Panc1 (cell line): Measurements from ENCODE around the gene IGSF23. TPM values are rescaled to one million over a fixed set of nuclear protein-coding genes. Genes with fewer than 3 reads are reported as not detected.

ENCODE experiments used
- ATAC-seq: fragments of 200-7000 bp; cut with Tn5 transposase; 2 replicates; pipeline ENCODE4 v1.9.1; 2020; ENCODE audit warnings: mild to moderate bottlenecking, moderate library complexity
- BruUV-seq: library from RNA; stranded (reverse); fragments of 400-500 nt; replicated peaks from 2 replicates; lab custom pipeline; 2021; lab: Mats Ljungman, UMichigan
- CTCF ChIA-PET: fragments of 300-600 bp; sonication (Branson Sonifier 250); formaldehyde crosslinking; loops from one replicate; lab custom pipeline; 2022; ENCODE audit warnings: antibody characterized with exemption; lab: Charles Lee
- POLR2A ChIA-PET: fragments of 300-600 bp; sonication (Branson Sonifier 250); formaldehyde crosslinking; loops from one replicate; lab custom pipeline; 2022; ENCODE audit warnings: antibody characterized with exemption; lab: Charles Lee
- DNase-seq: peaks from one replicate; pipeline ENCODE4 v3.0.0-alpha.2; 2010; ENCODE audit warnings: low read depth, low spot score
- H3K27ac ChIP-seq: 2 replicates; pipeline ENCODE4 v1.5.1; 2011; ENCODE audit warnings: mild to moderate bottlenecking, low read length, inconsistent platforms
- H3K27me3 ChIP-seq: fragments of 200-500 bp; sonication (Bioruptor generic); 2 replicates; pipeline ENCODE4 v1.6.0; 2014; ENCODE audit warnings: low read length, inconsistent platforms; ENCODE audit not compliant: control insufficient read depth, insufficient read depth
- H3K36me3 ChIP-seq: fragments of 200-500 bp; sonication (Bioruptor generic); 2 replicates; pipeline ENCODE4 v1.5.1; 2014; ENCODE audit warnings: inconsistent platforms, mild to moderate bottlenecking, low read length, moderate library complexity; ENCODE audit not compliant: control insufficient read depth, insufficient read depth
- H3K4me1 ChIP-seq: 2 replicates; pipeline ENCODE4 v1.5.1; 2011; ENCODE audit warnings: inconsistent platforms, mild to moderate bottlenecking, low read length, moderate library complexity; ENCODE audit not compliant: control insufficient read depth, insufficient read depth
- H3K4me3 ChIP-seq, 2 experiments: 2 replicates each; pipeline ENCODE4 v1.5.1; 2011 to 2012; ENCODE audit warnings: low read depth in 2 of 2, low read length in 2 of 2, mild to moderate bottlenecking in 2 of 2, inconsistent platforms in 1 of 2, moderate library complexity in 1 of 2
- H3K9me3 ChIP-seq: fragments of 200-500 bp; sonication (Bioruptor generic); 2 replicates; pipeline ENCODE4 v1.5.1; 2014; ENCODE audit warnings: low read depth, mild to moderate bottlenecking, inconsistent platforms, low read length, moderate library complexity; ENCODE audit not compliant: control insufficient read depth, insufficient read depth
- POLR2AphosphoS5 ChIP-seq: IDR thresholded peaks from 2 replicates; pipeline ENCODE4 v1.6.1; 2012; ENCODE audit warnings: mild to moderate bottlenecking, low read depth, low read length, moderate library complexity
- SIN3A ChIP-seq: IDR thresholded peaks from 2 replicates; pipeline ENCODE4 v1.6.1; 2012; ENCODE audit warnings: low read depth, mild to moderate bottlenecking, low read length, moderate library complexity, borderline replicate concordance; ENCODE audit not compliant: insufficient read depth
- TCF7L2 ChIP-seq: IDR thresholded peaks from 2 replicates; pipeline ENCODE4 v1.6.1; 2011; ENCODE audit warnings: mild to moderate bottlenecking, low read depth, low read length, inconsistent platforms
- in situ Hi-C: cut with HindIII; loops from 2 replicates; pipeline ENCODE4 v1.10.0; 2016; ENCODE audit warnings: low sequenced_read_pairs, low pct_unique_long_range_greater_than_20kb
- intact Hi-C: fragments of 100-400 bp; cut with micrococcal nuclease; formaldehyde crosslinking; loops from one replicate; pipeline ENCODE4 v1.10.0; 2022; ENCODE audit not compliant: unreplicated experiment
- total RNA-seq: library from RNA; stranded (reverse); gene quantifications from one replicate; pipeline ENCODE4 v1.2.1, GENCODE V29; 2021; ENCODE audit not compliant: unreplicated experiment
- TF ChIP-seq, protein P1 (sequence below): fragments of 450-650 bp; IDR thresholded peaks from 2 replicates; pipeline ENCODE4 v1.5.1; 2017; ENCODE audit warnings: mild to moderate bottlenecking
- TF ChIP-seq, protein P2 (sequence below), 2 experiments: IDR thresholded peaks; 2 replicates each; pipeline ENCODE4 v1.6.1; 2011 to 2012; ENCODE audit warnings: low read depth in 2 of 2, control low read depth in 1 of 2, low read length in 1 of 2, mild to moderate bottlenecking in 1 of 2, moderate library complexity in 1 of 2; ENCODE audit not compliant: insufficient read depth in 1 of 2

IGSF23 gene
- total RNA-seq, 1 experiment from 2014 or later: not detected

DNA sequence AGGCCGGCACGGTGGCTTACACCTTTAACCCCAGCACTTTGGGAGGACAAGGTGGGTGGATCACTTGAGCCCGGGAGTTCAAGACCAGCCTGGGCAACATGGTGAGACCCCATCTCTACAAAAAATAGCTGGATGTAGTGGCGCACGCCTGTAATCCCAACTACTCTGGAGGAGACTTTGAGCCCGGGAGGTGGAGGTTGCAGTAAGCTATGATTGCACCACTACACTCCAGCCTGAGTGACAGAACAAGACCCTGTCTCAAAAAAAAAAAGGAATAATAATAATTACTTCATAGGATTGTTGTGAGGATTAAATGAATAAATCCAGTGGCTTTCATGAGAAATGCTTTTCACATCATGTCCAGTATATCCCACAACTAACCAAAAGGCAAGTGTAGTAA, 8.0 kb downstream of the IGSF23 start:
- intact Hi-C loops: no loop called here
- ChIA-PET POLR2A (no interaction called here), CTCF (no interaction called here)
- TF ChIP-seq POLR2AphosphoS5: no peak
- TF ChIP-seq, protein P1, sequence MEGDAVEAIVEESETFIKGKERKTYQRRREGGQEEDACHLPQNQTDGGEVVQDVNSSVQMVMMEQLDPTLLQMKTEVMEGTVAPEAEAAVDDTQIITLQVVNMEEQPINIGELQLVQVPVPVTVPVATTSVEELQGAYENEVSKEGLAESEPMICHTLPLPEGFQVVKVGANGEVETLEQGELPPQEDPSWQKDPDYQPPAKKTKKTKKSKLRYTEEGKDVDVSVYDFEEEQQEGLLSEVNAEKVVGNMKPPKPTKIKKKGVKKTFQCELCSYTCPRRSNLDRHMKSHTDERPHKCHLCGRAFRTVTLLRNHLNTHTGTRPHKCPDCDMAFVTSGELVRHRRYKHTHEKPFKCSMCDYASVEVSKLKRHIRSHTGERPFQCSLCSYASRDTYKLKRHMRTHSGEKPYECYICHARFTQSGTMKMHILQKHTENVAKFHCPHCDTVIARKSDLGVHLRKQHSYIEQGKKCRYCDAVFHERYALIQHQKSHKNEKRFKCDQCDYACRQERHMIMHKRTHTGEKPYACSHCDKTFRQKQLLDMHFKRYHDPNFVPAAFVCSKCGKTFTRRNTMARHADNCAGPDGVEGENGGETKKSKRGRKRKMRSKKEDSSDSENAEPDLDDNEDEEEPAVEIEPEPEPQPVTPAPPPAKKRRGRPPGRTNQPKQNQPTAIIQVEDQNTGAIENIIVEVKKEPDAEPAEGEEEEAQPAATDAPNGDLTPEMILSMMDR: no peak
- TF ChIP-seq, protein P2, sequence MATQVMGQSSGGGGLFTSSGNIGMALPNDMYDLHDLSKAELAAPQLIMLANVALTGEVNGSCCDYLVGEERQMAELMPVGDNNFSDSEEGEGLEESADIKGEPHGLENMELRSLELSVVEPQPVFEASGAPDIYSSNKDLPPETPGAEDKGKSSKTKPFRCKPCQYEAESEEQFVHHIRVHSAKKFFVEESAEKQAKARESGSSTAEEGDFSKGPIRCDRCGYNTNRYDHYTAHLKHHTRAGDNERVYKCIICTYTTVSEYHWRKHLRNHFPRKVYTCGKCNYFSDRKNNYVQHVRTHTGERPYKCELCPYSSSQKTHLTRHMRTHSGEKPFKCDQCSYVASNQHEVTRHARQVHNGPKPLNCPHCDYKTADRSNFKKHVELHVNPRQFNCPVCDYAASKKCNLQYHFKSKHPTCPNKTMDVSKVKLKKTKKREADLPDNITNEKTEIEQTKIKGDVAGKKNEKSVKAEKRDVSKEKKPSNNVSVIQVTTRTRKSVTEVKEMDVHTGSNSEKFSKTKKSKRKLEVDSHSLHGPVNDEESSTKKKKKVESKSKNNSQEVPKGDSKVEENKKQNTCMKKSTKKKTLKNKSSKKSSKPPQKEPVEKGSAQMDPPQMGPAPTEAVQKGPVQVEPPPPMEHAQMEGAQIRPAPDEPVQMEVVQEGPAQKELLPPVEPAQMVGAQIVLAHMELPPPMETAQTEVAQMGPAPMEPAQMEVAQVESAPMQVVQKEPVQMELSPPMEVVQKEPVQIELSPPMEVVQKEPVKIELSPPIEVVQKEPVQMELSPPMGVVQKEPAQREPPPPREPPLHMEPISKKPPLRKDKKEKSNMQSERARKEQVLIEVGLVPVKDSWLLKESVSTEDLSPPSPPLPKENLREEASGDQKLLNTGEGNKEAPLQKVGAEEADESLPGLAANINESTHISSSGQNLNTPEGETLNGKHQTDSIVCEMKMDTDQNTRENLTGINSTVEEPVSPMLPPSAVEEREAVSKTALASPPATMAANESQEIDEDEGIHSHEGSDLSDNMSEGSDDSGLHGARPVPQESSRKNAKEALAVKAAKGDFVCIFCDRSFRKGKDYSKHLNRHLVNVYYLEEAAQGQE (IDR thresholded peaks at IDR 0.05; ENCODE audit: insufficient read depth in 1 of 2, low read depth in 2 of 2, low read length in 1 of 2): no peak
- no peak for TF ChIP-seq TCF7L2
- TF ChIP-seq SIN3A: no peak
- Histone ChIP-seq H3K27ac (no peak overlapping the region), H3K4me3 (no peak overlapping the region), H3K4me1 (no peaks in the 10 kb centered on the region), H3K9me3 (no peaks in the 10 kb centered on the region), H3K36me3 (no peaks in the 10 kb centered on the region), H3K27me3 (no peaks in the 10 kb centered on the region)
- DNase-seq (no peak), ATAC-seq (no peak)
- in situ Hi-C loops: no loop called here
- no TSS peak for BruUV-seq

DNA sequence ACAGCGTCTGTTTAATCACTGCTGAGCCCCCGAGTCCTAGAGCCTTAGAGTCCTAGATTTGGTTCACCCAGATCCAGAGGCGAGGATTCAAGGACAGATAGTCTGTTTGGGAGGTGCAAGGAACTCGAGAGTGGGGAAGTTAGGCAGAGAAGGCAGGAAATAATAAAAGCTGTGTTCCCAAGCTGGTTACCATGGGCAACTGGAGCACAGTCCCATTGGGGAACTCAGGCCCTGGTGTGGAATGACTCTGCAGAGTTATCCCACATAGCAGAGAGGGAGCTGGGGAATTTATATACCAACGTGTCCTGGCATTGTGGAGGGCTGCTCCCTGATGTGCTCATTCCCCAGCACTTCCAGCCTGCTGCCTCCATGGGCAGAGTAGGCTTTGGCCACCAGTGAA, 9.7 kb downstream of the IGSF23 start:
- in situ Hi-C loops (no loop called here), intact Hi-C loops (no loop called here)
- no peaks in the 10 kb centered on the region for H3K9me3 ChIP-seq
- ATAC-seq (no peak), DNase-seq (no peak)
- no TSS peak for BruUV-seq
- no peaks in the 10 kb centered on the region for H3K36me3 ChIP-seq
- TF ChIP-seq TCF7L2: no peak
- TF ChIP-seq, protein P2 (IDR thresholded peaks at IDR 0.05; ENCODE audit: insufficient read depth in 1 of 2, low read depth in 2 of 2, low read length in 1 of 2): no peak
- no peak for TF ChIP-seq SIN3A
- H3K4me3 ChIP-seq: no peak overlapping the region
- no peak overlapping the region for H3K27ac ChIP-seq
- no peaks in the 10 kb centered on the region for H3K27me3 ChIP-seq
- ChIA-PET POLR2A (no interaction called here), CTCF (no interaction called here)
- H3K4me1 ChIP-seq: no peaks in the 10 kb centered on the region
